Ishikawa (cell line): ENCODE results near the gene HASPIN.
A peak's percentile ranks its signal among the peaks of the same experiment; 100 is the strongest.

Experiments
- CEBPB ChIP-seq: IDR thresholded peaks from 2 replicates; pipeline ENCODE4 v1.6.1; 2012
- CREB1 ChIP-seq: IDR thresholded peaks from 2 replicates; pipeline ENCODE4 v1.6.1; 2012; ENCODE audit warnings: low read depth
- EGR1 ChIP-seq: IDR thresholded peaks from 2 replicates; pipeline ENCODE4 v1.6.1; 2012
- EP300 ChIP-seq: IDR thresholded peaks from 2 replicates; pipeline ENCODE4 v1.6.1; 2012; ENCODE audit warnings: borderline replicate concordance
- FOXM1 ChIP-seq: IDR thresholded peaks from 2 replicates; pipeline ENCODE4 v1.6.1; 2012; ENCODE audit warnings: low read depth, borderline replicate concordance
- RAD21 ChIP-seq: IDR thresholded peaks from 2 replicates; pipeline ENCODE4 v1.6.1; 2012; ENCODE audit warnings: low read depth
- TAF1 ChIP-seq: IDR thresholded peaks from 2 replicates; pipeline ENCODE4 v1.6.1; 2012; ENCODE audit warnings: low read depth, mild to moderate bottlenecking
- TEAD4 ChIP-seq: IDR thresholded peaks from 2 replicates; pipeline ENCODE4 v1.6.1; 2012
- YY1 ChIP-seq: IDR thresholded peaks from 2 replicates; pipeline ENCODE4 v1.6.1; 2012; ENCODE audit warnings: low read depth
- TF ChIP-seq, protein P1 (sequence below): IDR thresholded peaks from 2 replicates; pipeline ENCODE4 v1.6.1; 2012; ENCODE audit warnings: low read depth, mild to moderate bottlenecking
- TF ChIP-seq, protein P2 (sequence below): IDR thresholded peaks from 2 replicates; pipeline ENCODE4 v1.6.1; 2012
- TF ChIP-seq, protein P3 (sequence below): IDR thresholded peaks from 2 replicates; pipeline ENCODE4 v1.6.1; 2012

DNA sequence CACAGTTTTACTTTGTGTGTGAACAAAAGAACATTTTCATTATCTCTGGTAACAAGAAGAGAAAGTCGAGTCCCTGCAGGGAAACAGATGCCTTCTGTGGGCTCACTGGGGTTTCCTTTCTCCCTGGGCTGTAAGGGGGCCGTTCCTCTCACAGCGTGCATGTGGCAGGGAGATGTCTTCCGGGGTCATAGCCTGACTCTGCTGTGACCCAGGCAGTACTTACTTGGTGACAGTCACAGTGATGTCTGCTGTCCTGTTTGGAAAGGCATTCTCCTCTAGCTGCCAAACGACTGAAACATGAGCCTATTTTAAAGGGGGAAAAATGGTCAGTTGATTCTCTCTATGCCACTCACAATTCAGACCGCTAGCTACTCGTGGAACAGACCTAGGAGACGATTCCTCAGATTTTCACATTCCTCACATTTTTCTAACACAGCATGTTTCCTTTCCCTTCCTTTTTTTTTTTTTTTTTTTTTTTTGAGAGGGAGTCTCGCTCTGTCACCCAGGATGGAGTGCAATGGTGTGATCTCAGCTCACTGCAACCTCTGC is 7.3 kb downstream of the HASPIN start:
- TF ChIP-seq, protein P1, sequence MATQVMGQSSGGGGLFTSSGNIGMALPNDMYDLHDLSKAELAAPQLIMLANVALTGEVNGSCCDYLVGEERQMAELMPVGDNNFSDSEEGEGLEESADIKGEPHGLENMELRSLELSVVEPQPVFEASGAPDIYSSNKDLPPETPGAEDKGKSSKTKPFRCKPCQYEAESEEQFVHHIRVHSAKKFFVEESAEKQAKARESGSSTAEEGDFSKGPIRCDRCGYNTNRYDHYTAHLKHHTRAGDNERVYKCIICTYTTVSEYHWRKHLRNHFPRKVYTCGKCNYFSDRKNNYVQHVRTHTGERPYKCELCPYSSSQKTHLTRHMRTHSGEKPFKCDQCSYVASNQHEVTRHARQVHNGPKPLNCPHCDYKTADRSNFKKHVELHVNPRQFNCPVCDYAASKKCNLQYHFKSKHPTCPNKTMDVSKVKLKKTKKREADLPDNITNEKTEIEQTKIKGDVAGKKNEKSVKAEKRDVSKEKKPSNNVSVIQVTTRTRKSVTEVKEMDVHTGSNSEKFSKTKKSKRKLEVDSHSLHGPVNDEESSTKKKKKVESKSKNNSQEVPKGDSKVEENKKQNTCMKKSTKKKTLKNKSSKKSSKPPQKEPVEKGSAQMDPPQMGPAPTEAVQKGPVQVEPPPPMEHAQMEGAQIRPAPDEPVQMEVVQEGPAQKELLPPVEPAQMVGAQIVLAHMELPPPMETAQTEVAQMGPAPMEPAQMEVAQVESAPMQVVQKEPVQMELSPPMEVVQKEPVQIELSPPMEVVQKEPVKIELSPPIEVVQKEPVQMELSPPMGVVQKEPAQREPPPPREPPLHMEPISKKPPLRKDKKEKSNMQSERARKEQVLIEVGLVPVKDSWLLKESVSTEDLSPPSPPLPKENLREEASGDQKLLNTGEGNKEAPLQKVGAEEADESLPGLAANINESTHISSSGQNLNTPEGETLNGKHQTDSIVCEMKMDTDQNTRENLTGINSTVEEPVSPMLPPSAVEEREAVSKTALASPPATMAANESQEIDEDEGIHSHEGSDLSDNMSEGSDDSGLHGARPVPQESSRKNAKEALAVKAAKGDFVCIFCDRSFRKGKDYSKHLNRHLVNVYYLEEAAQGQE, result no peak
- TF ChIP-seq RAD21 (no peak), FOXM1 (no peak), YY1 (no peak), CEBPB (no peak), CREB1 (no peak), EP300 (no peak), EGR1 (no peak), TEAD4 (peak; percentile 71), TAF1 (no peak)
- TF ChIP-seq, protein P2, sequence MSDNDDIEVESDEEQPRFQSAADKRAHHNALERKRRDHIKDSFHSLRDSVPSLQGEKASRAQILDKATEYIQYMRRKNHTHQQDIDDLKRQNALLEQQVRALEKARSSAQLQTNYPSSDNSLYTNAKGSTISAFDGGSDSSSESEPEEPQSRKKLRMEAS, result no peak
- TF ChIP-seq, protein P3, sequence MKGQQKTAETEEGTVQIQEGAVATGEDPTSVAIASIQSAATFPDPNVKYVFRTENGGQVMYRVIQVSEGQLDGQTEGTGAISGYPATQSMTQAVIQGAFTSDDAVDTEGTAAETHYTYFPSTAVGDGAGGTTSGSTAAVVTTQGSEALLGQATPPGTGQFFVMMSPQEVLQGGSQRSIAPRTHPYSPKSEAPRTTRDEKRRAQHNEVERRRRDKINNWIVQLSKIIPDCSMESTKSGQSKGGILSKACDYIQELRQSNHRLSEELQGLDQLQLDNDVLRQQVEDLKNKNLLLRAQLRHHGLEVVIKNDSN, result no peak
